Heart left ventricle (tissue), 16 donors: Measurements from ENCODE around the gene ASPG. TPM values are rescaled to one million over a fixed set of nuclear protein-coding genes. Genes with fewer than 3 reads are reported as not detected.
A peak's percentile ranks its signal among the peaks of the same experiment; 100 is the strongest.

Experiments
- ATAC-seq, 4 donors: fragments of 200-7000 bp; cut with Tn5 transposase; one replicate each; pipeline ENCODE4 v1.9.1; 2020 to 2022; ENCODE audit warnings: moderate library complexity in 4 of 4, mild to moderate bottlenecking in 3 of 4, moderate number of reproducible peaks in 1 of 4
- DNase-seq, 5 donors: peaks; one replicate each; pipeline ENCODE4 v3.0.0-alpha.2; 2020
- H3K27ac ChIP-seq, 12 donors: fragments of 200-600 bp; sonication (generic) in 4 of 12; one replicate each; pipeline versions ENCODE4 v1.5.0 to v1.8.0; 2016 to 2022; ENCODE audit warnings: mild to moderate bottlenecking in 2 of 12
- H3K27me3 ChIP-seq, 9 donors: fragments of 200-600 bp; sonication (generic) in 2 of 9; one replicate each; pipeline versions ENCODE4 v1.5.1 to v1.8.0; 2016 to 2022; ENCODE audit warnings: mild to moderate bottlenecking in 3 of 9
- H3K36me3 ChIP-seq, 9 donors: fragments of 200-600 bp; sonication (generic) in 2 of 9; one replicate each; pipeline versions ENCODE4 v1.5.0 to v1.8.0; 2018 to 2022; ENCODE audit warnings: mild to moderate bottlenecking in 2 of 9
- H3K4me1 ChIP-seq, 12 donors: fragments of 200-600 bp; sonication (generic) in 4 of 12; one replicate each; pipeline versions ENCODE4 v1.5.0 to v1.8.0; 2016 to 2022; ENCODE audit warnings: mild to moderate bottlenecking in 3 of 12
- H3K4me3 ChIP-seq, 12 donors: fragments of 200-600 bp; sonication (generic) in 4 of 12; one replicate each; pipeline versions ENCODE4 v1.5.0 to v1.8.0; 2017 to 2022; ENCODE audit warnings: mild to moderate bottlenecking in 9 of 12, moderate library complexity in 4 of 12
- H3K9me3 ChIP-seq, 12 donors: fragments of 200-600 bp; sonication (generic) in 4 of 12; one replicate each; pipeline versions ENCODE4 v1.5.0 to v1.8.0; 2016 to 2022; ENCODE audit warnings: mild to moderate bottlenecking in 1 of 12
- POLR2A ChIP-seq, 2 donors: fragments of 450-650 bp; IDR thresholded peaks; one replicate each; pipeline ENCODE4 v1.6.1; 2017; ENCODE audit warnings: antibody characterized with exemption in 2 of 2, mild to moderate bottlenecking in 2 of 2, moderate library complexity in 2 of 2
- WGBS, 4 donors: extraction: QIAGEN DNeasy Blood & Tissue Kit in 2 of 4; methylation state at CpG; one replicate each; pipeline versions ENCODE4 v1.1.5 to v1.1.7; 2013 to 2018; 5-methylcytosine and 5-hydroxymethylcytosine counted together
- intact Hi-C, 10 donors: fragments of 100-400 bp; cut with DNase I; formaldehyde crosslinking; loops; one replicate each; pipeline versions ENCODE4 v1.11.1 to v1.14.2; 2022
- polyA plus RNA-seq, 2 donors: library from polyadenylated mRNA; stranded (reverse); fragments of 200-250 nt; gene quantifications; one replicate each; pipeline ENCODE4 v1.2.3, GENCODE V29; 2013
- total RNA-seq, 9 donors: library from RNA; depleted of rRNA in 2 of 9; stranded (reverse); fragments of >200 nt in 2 of 9; fragmentation: NEBNext Ultra II Directional in 3 of 9; extraction: Animal tissue kit (Norgen Biotek cat#: 25700) in 3 of 9; gene quantifications; one replicate each; pipeline versions ENCODE4 v1.1.0 to v1.2.4, GENCODE V29; 2016 to 2023
- TF ChIP-seq, protein P1 (sequence below), 12 donors: fragments of 200-600 bp; sonication (generic) in 4 of 12; IDR thresholded peaks; one replicate each; pipeline versions ENCODE4 v1.5.0 to v1.8.0; 2018 to 2022; ENCODE audit warnings: antibody characterized with exemption in 12 of 12, mild to moderate bottlenecking in 5 of 12
- donor health status: ischemic (EF 13 %, LVEDD 7.1; RV severe dilation, severe dysfunction).
- donor health status: healthy with polysubstance abuse.
- donor health status: DM: no; HTN: yes; CAD: no.
- donor health status: DM: no; HTN: no; CAD: no.
- donor health status: ischemic (EF 25% LVEDD 6.9; RV normal size, moderate dysfunction).
- donor health status: ischemic (EF 25% LVEDD 5.7; RV mildly dilated, moderate dysfunction).
- donor health status: healthy.
- donor health status: DM: yes; HTN: yes; CAD: no.
- donor health status: ischemic (EF 35%, LVEDD 5.7; RV mildly dilated, moderate dysfunction).
- donor health status: nonischemic (EF 11% LVEDD 7.7; RV severe dilation, severe dysfunction).
- donor health status: DM: yes; HTN: yes; CAD: no.
- donor health status: PGD.
- donor health status: ischemic (EF 29% LVEDD 5.4; RV normal size, mild dysfunction).
- donor health status: nonischemic (EF 23%, LVEDD 6.1; RV moderate dilation, normal function).

ASPG gene
- total and polyA plus RNA-seq, 11 donors, result 3.2 to 54.6 (median 16.3) TPM

- H3K27ac ChIP-seq, result no peak overlapping the region
- TF ChIP-seq POLR2A (IDR thresholded peaks at IDR 0.05), result no peak
- TF ChIP-seq, protein P1, sequence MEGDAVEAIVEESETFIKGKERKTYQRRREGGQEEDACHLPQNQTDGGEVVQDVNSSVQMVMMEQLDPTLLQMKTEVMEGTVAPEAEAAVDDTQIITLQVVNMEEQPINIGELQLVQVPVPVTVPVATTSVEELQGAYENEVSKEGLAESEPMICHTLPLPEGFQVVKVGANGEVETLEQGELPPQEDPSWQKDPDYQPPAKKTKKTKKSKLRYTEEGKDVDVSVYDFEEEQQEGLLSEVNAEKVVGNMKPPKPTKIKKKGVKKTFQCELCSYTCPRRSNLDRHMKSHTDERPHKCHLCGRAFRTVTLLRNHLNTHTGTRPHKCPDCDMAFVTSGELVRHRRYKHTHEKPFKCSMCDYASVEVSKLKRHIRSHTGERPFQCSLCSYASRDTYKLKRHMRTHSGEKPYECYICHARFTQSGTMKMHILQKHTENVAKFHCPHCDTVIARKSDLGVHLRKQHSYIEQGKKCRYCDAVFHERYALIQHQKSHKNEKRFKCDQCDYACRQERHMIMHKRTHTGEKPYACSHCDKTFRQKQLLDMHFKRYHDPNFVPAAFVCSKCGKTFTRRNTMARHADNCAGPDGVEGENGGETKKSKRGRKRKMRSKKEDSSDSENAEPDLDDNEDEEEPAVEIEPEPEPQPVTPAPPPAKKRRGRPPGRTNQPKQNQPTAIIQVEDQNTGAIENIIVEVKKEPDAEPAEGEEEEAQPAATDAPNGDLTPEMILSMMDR (IDR thresholded peaks at IDR 0.05), result no peak
- no peaks in the 10 kb centered on the region for H3K36me3 ChIP-seq
- peaks cover 0 to 13% (median 6%) of the 10 kb centered on the region in 12 donors for H3K9me3 ChIP-seq
- peaks cover 19 to 72% (median 39%) of the 10 kb centered on the region in 9 donors for H3K27me3 ChIP-seq
- ATAC-seq (no peak), DNase-seq (peak in 2 of 5 donors; percentile 6 to 11)
- H3K4me1 ChIP-seq, result peaks cover 0 to 18% (median 4%) of the 10 kb centered on the region in 12 donors
- intact Hi-C loops, result no loop called here
- no peak overlapping the region for H3K4me3 ChIP-seq
- 62 to 70% (median 64%) methylated on average over 2 to 3 of the region's 3 CpGs for WGBS, 4 donors
Observed at GRCh38 chr14:104119119-104119487, 33.6 kb downstream of the ASPG start.

DNA sequence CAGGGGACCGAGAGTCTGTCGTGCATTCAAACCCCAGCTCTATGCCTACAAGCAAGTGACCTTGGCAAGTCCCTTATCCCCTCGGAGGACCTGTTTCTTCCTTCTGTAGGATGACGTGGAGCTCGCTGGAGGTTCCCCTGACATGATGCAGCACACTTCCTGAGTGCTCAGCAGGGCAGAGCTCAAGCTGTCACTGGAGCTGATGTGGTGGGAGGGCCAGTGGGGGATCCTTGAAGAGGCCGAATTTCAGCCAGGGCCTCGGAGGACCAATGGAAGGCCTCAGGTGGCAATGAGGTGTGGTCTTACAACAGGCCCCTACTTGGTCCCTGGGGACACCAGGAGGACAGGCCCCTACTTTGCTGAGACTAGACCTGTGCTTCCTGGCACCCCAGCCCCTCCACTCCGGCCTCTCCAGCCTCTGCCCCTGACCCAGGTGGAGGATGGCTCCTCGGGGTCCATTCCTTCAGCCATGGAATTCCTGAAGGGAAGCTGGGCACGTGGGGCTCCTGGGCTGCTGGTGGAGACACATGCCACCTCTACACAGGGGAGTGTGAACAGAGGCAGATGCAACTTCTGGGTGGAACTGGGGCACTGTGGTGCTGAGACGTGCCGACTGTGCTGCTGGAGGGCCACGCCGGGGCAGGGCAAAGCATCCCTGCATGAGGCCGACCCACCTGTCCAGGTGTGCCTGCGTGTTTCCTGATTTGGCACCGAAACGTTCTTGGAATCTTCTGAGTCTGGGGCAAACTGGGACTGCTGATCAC lies 34.2 kb downstream of the ASPG start:
- ATAC-seq (no peak), DNase-seq (peak in 3 of 5 donors; percentile 5 to 35 (median 18))
- TF ChIP-seq, protein P1 (IDR thresholded peaks at IDR 0.05), result no peak
- no peak for TF ChIP-seq POLR2A (IDR thresholded peaks at IDR 0.05)
- H3K4me3 ChIP-seq, result no peak overlapping the region
- peaks cover 19 to 68% (median 39%) of the 10 kb centered on the region in 9 donors for H3K27me3 ChIP-seq
- H3K36me3 ChIP-seq, result no peaks in the 10 kb centered on the region
- H3K27ac ChIP-seq, result no peak overlapping the region
- peaks cover 0 to 18% (median 4%) of the 10 kb centered on the region in 12 donors for H3K4me1 ChIP-seq
- 62 to 72% (median 67%) methylated on average over 11 to 18 of the region's 18 CpGs for WGBS, 4 donors
- intact Hi-C loops, result no loop called here
- H3K9me3 ChIP-seq, result peaks cover 0 to 19% (median 12%) of the 10 kb centered on the region in 12 donors

GRCh38 chr14:104120281-104120741 lies 34.8 kb downstream of the ASPG start:
- WGBS, 4 donors, result 76 to 85% (median 82%) methylated on average over 5 of the region's 5 CpGs
- intact Hi-C loops, result no loop called here
- no peak for ATAC-seq

DNA sequence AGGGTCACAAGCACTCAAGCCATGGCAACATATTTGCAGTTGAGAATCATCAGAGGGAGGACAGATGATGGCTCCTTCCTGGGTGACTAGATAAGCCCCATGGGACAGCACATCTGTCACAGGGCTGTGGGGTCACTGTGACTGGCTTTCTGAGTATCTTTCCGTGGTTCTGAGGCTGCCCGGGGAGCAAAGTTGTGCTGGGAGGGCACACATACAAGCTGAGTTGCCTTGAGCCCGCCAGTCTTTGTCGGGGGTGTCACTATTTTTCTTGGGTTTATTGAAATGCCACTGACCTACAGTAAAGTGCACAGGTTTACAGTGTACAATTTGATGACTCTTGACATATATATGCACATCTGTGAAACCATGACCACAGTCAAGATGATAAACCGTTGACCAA lies 35.6 kb downstream of the ASPG start:
- peaks cover 0 to 29% (median 19%) of the 10 kb centered on the region in 12 donors for H3K9me3 ChIP-seq
- WGBS, 4 donors, result 78 to 85% (median 82%) methylated on average over 5 of the region's 5 CpGs
- DNase-seq (peak in 1 of 5 donors; percentile 9), ATAC-seq (no peak)
- TF ChIP-seq POLR2A (IDR thresholded peaks at IDR 0.05), result no peak
- TF ChIP-seq, protein P1 (IDR thresholded peaks at IDR 0.05), result no peak
- H3K27ac ChIP-seq, result no peak overlapping the region
- H3K36me3 ChIP-seq, result no peaks in the 10 kb centered on the region
- no peak overlapping the region for H3K4me3 ChIP-seq
- H3K27me3 ChIP-seq, result peaks cover 19 to 62% (median 37%) of the 10 kb centered on the region in 9 donors
- peaks cover 0 to 18% (median 4%) of the 10 kb centered on the region in 12 donors for H3K4me1 ChIP-seq
- intact Hi-C loops, result no loop called here

More at GRCh38 chr14:104120281-104120741, 34.8 kb downstream of the ASPG start:
- Histone ChIP-seq H3K36me3 (no peaks in the 10 kb centered on the region), H3K4me3 (no peak overlapping the region), H3K27ac (no peak overlapping the region), H3K4me1 (peaks cover 0 to 18% (median 4%) of the 10 kb centered on the region in 12 donors), H3K27me3 (peaks cover 19 to 68% (median 39%) of the 10 kb centered on the region in 9 donors), H3K9me3 (peaks cover 0 to 25% (median 17%) of the 10 kb centered on the region in 12 donors)
- peak in 3 of 5 donors; percentile 14 to 26 (median 16) for DNase-seq
- TF ChIP-seq, protein P1 (IDR thresholded peaks at IDR 0.05), result no peak
- no peak for TF ChIP-seq POLR2A (IDR thresholded peaks at IDR 0.05)
